ENCODE results near the gene RABGAP1L. TPM values are rescaled to one million over a fixed set of nuclear protein-coding genes. Genes with fewer than 3 reads are reported as not detected.
A peak's percentile ranks its signal among the peaks of the same experiment; 100 is the strongest.

Gene RABGAP1L
- total and polyA plus RNA-seq, 4 donors, result 4.8 to 53.5 (median 18.8) TPM

DNA sequence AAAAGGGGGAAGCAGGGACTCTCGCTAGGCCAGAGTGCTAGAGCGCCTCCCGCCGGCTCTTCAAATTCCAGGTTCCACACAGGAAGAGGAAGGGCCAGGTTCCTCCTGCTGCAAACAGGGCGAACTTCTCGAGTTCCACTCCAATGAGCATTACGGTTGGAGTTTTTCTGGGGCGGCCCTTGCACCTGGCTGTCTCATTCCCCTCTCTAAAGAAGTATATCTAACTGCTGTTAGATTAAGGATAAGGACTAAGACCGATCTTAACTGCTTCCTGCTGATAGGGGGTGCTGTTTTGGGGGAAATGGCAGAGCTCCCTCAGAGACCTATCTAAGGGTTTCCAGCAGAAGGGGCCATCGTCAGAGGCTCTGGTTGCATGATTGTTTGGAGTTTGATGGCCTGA, 138.0 kb downstream of the RABGAP1L start:
- H3K9me3 ChIP-seq (ENCODE audit: control insufficient read depth in 4 of 4, low read length in 3 of 4), result peaks cover 0 to 9% (median 6%) of the 10 kb centered on the region in 4 donors
- no peaks in the 10 kb centered on the region for H3K27me3 ChIP-seq (ENCODE audit: control insufficient read depth in 4 of 4, insufficient read depth in 4 of 4, low read length in 3 of 4)
- 83% methylated on average over 10 of the region's 10 CpGs for WGBS
- peaks cover 0 to 2% (median under 1%) of the 10 kb centered on the region in 4 donors for H3K36me3 ChIP-seq (ENCODE audit: control insufficient read depth in 4 of 4, insufficient read depth in 3 of 4, low read depth in 1 of 4, low read length in 3 of 4)
- H3K4me3 ChIP-seq (ENCODE audit: low read depth in 1 of 3, low read length in 3 of 3), result no peak overlapping the region
- H3K27ac ChIP-seq (ENCODE audit: low read depth in 1 of 2, low read length in 2 of 2), result no peak overlapping the region
- H3K9ac ChIP-seq (ENCODE audit: low read depth in 1 of 2, low read length in 2 of 2), result no peak overlapping the region
- TF ChIP-seq HNF4G (IDR thresholded peaks at IDR 0.05) (no peak), RXRA (IDR thresholded peaks at IDR 0.05) (no peak), HNF4A (conservative IDR thresholded peaks at IDR 0.05) (no peak), TAF1 (conservative IDR thresholded peaks at IDR 0.05) (no peak), EGR1 (IDR thresholded peaks at IDR 0.05; ENCODE audit: low read depth in 2 of 2) (no peak), JUND (IDR thresholded peaks at IDR 0.05) (no peak), FOXA2 (IDR thresholded peaks at IDR 0.05) (no peak), SP1 (IDR thresholded peaks at IDR 0.05) (no peak)
- TF ChIP-seq, protein P1, sequence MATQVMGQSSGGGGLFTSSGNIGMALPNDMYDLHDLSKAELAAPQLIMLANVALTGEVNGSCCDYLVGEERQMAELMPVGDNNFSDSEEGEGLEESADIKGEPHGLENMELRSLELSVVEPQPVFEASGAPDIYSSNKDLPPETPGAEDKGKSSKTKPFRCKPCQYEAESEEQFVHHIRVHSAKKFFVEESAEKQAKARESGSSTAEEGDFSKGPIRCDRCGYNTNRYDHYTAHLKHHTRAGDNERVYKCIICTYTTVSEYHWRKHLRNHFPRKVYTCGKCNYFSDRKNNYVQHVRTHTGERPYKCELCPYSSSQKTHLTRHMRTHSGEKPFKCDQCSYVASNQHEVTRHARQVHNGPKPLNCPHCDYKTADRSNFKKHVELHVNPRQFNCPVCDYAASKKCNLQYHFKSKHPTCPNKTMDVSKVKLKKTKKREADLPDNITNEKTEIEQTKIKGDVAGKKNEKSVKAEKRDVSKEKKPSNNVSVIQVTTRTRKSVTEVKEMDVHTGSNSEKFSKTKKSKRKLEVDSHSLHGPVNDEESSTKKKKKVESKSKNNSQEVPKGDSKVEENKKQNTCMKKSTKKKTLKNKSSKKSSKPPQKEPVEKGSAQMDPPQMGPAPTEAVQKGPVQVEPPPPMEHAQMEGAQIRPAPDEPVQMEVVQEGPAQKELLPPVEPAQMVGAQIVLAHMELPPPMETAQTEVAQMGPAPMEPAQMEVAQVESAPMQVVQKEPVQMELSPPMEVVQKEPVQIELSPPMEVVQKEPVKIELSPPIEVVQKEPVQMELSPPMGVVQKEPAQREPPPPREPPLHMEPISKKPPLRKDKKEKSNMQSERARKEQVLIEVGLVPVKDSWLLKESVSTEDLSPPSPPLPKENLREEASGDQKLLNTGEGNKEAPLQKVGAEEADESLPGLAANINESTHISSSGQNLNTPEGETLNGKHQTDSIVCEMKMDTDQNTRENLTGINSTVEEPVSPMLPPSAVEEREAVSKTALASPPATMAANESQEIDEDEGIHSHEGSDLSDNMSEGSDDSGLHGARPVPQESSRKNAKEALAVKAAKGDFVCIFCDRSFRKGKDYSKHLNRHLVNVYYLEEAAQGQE (IDR thresholded peaks at IDR 0.05), result no peak
- TF ChIP-seq, protein P2, sequence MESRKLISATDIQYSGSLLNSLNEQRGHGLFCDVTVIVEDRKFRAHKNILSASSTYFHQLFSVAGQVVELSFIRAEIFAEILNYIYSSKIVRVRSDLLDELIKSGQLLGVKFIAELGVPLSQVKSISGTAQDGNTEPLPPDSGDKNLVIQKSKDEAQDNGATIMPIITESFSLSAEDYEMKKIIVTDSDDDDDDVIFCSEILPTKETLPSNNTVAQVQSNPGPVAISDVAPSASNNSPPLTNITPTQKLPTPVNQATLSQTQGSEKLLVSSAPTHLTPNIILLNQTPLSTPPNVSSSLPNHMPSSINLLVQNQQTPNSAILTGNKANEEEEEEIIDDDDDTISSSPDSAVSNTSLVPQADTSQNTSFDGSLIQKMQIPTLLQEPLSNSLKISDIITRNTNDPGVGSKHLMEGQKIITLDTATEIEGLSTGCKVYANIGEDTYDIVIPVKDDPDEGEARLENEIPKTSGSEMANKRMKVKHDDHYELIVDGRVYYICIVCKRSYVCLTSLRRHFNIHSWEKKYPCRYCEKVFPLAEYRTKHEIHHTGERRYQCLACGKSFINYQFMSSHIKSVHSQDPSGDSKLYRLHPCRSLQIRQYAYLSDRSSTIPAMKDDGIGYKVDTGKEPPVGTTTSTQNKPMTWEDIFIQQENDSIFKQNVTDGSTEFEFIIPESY (IDR thresholded peaks at IDR 0.05), result no peak
- TF ChIP-seq, protein P3, sequence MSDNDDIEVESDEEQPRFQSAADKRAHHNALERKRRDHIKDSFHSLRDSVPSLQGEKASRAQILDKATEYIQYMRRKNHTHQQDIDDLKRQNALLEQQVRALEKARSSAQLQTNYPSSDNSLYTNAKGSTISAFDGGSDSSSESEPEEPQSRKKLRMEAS (IDR thresholded peaks at IDR 0.05), result no peak
- TF ChIP-seq, protein P4, sequence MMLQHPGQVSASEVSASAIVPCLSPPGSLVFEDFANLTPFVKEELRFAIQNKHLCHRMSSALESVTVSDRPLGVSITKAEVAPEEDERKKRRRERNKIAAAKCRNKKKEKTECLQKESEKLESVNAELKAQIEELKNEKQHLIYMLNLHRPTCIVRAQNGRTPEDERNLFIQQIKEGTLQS (IDR thresholded peaks at IDR 0.05), result no peak
- no peaks in the 10 kb centered on the region for H3K4me1 ChIP-seq (ENCODE audit: control insufficient read depth in 4 of 4, insufficient read depth in 4 of 4, low read length in 3 of 4)
- no peak for DNase-seq (ENCODE audit: low spot score)

DNA sequence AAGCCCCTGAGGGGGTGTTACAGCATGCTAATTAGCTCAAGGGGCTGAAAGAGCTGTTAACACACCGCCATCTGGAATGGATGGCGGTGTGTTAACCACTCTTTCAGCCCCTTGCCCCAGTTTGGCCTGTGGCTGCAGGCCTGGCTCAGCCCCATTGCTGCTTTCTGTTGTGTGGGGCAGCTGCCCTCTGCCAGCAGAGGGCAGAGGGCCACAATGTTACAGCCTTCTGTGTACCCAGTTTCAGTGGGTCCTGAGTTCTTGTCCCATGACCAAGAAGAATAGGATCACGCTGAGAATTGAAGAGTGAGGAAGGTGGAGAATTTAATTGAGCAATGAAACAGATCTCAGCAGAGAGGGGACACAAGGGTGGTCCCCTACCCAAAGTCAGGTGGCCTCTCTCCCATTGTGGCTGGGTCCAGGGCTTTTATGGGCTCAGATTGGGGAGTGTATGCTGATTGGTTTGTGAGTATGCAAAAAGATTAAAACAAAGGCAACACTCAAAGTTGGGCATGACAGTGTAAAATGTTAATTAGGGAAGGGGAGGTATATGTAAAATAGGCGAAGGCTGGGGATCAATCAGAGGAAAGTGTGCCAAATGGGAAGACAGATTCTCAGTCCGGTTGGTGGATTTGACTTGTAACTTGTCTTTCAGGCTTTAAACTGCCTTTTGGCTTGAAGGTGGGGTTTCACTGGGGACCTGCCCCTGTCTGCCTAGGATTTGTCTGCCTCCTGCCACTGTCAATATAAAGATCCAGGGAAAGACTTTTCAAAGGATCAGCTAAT, 142.2 kb downstream of the RABGAP1L start:
- peaks cover 0 to 9% (median 6%) of the 10 kb centered on the region in 4 donors for H3K9me3 ChIP-seq (ENCODE audit: control insufficient read depth in 4 of 4, low read length in 3 of 4)
- DNase-seq (ENCODE audit: low spot score), result no peak
- H3K9ac ChIP-seq (ENCODE audit: low read depth in 1 of 2, low read length in 2 of 2), result no peak overlapping the region
- peak overlapping the region in 2 of 3 donors; percentile 2 to 57 for H3K4me3 ChIP-seq (ENCODE audit: low read depth in 1 of 3, low read length in 3 of 3)
- 81% methylated on average over 5 of the region's 5 CpGs for WGBS
- H3K36me3 ChIP-seq (ENCODE audit: control insufficient read depth in 4 of 4, insufficient read depth in 3 of 4, low read depth in 1 of 4, low read length in 3 of 4), result peaks cover 0 to 2% (median under 1%) of the 10 kb centered on the region in 4 donors
- H3K4me1 ChIP-seq (ENCODE audit: control insufficient read depth in 4 of 4, insufficient read depth in 4 of 4, low read length in 3 of 4), result no peaks in the 10 kb centered on the region
- no peaks in the 10 kb centered on the region for H3K27me3 ChIP-seq (ENCODE audit: control insufficient read depth in 4 of 4, insufficient read depth in 4 of 4, low read length in 3 of 4)
- H3K27ac ChIP-seq (ENCODE audit: low read depth in 1 of 2, low read length in 2 of 2), result no peak overlapping the region
- TF ChIP-seq GABPA (IDR thresholded peaks at IDR 0.05 in 1 of 2, conservative IDR thresholded peaks at IDR 0.05 in 1 of 2) (no peak), SP1 (IDR thresholded peaks at IDR 0.05) (no peak), NR2F2 (IDR thresholded peaks at IDR 0.05) (no peak), HNF4A (conservative IDR thresholded peaks at IDR 0.05) (no peak), EGR1 (IDR thresholded peaks at IDR 0.05; ENCODE audit: low read depth in 2 of 2) (no peak), YY1 (IDR thresholded peaks at IDR 0.05) (no peak), TAF1 (conservative IDR thresholded peaks at IDR 0.05) (no peak), FOXA2 (IDR thresholded peaks at IDR 0.05) (no peak)
- TF ChIP-seq, protein P5, sequence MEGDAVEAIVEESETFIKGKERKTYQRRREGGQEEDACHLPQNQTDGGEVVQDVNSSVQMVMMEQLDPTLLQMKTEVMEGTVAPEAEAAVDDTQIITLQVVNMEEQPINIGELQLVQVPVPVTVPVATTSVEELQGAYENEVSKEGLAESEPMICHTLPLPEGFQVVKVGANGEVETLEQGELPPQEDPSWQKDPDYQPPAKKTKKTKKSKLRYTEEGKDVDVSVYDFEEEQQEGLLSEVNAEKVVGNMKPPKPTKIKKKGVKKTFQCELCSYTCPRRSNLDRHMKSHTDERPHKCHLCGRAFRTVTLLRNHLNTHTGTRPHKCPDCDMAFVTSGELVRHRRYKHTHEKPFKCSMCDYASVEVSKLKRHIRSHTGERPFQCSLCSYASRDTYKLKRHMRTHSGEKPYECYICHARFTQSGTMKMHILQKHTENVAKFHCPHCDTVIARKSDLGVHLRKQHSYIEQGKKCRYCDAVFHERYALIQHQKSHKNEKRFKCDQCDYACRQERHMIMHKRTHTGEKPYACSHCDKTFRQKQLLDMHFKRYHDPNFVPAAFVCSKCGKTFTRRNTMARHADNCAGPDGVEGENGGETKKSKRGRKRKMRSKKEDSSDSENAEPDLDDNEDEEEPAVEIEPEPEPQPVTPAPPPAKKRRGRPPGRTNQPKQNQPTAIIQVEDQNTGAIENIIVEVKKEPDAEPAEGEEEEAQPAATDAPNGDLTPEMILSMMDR (IDR thresholded peaks at IDR 0.05; ENCODE audit: low read depth, low read length, missing input control), result no peak
- TF ChIP-seq, protein P4 (IDR thresholded peaks at IDR 0.05), result no peak
- TF ChIP-seq, protein P2 (IDR thresholded peaks at IDR 0.05), result no peak

All from liver (tissue), 9 donors.